Stimulated activated CD4-positive, alpha-beta T cell treated with anti-CD3 and anti-CD28 coated beads, Interleukin-1b, Interleukin-23, amount 100 ng/mL, for 24 hours (primary cell): ENCODE measurements around the gene RRAD.

ENCODE experiments used
- DNase-seq, 4 experiments: peaks; one replicate each; pipeline ENCODE4 v3.0.0-alpha.2; 2020; ENCODE audit warnings: low read depth in 4 of 4, low spot score in 1 of 4

The RRAD gene

GRCh38 chr16:66917741-66918140 lies 7.6 kb downstream of the RRAD start:
- no peak for DNase-seq

- DNase-seq: no peak
Observed at GRCh38 chr16:66916518-66916917, 8.8 kb downstream of the RRAD start.

GRCh38 chr16:66915041-66915440 lies 10.3 kb downstream of the RRAD start:
- DNase-seq: no peak

- no peak for DNase-seq
Observed at GRCh38 chr16:66914541-66914940, 10.8 kb downstream of the RRAD start.

GRCh38 chr16:66913711-66914110 lies 11.6 kb downstream of the RRAD start:
- no peak for DNase-seq

- no peak for DNase-seq
Observed at GRCh38 chr16:66913081-66913480, 12.3 kb downstream of the RRAD start.

- no peak for DNase-seq
Observed at GRCh38 chr16:66911801-66912200, 13.5 kb downstream of the RRAD start.

- DNase-seq: no peak
Observed at GRCh38 chr16:66911112-66911511, 14.2 kb downstream of the RRAD start.

- DNase-seq: no peak
Observed at GRCh38 chr16:66910175-66910940, 15.0 kb downstream of the RRAD start.

- no peak for DNase-seq
Observed at GRCh38 chr16:66908762-66909559, 16.4 kb downstream of the RRAD start.

GRCh38 chr16:66908116-66908515 lies 17.2 kb downstream of the RRAD start:
- no peak for DNase-seq

GRCh38 chr16:66906916-66907836 lies 18.2 kb downstream of the RRAD start:
- DNase-seq: no peak

- DNase-seq: peak in 1 of 4 experiments; percentile 34
Observed at GRCh38 chr16:66905633-66906539, 19.4 kb downstream of the RRAD start.

- no peak for DNase-seq
Observed at GRCh38 chr16:66904846-66905632, 20.3 kb downstream of the RRAD start.

- no peak for DNase-seq
Observed at GRCh38 chr16:66904428-66904845, 20.9 kb downstream of the RRAD start.

GRCh38 chr16:66903544-66904427 lies 21.5 kb downstream of the RRAD start:
- no peak for DNase-seq

- no peak for DNase-seq
Observed at GRCh38 chr16:66902648-66903543, 22.4 kb downstream of the RRAD start.

- DNase-seq: no peak
Observed at GRCh38 chr16:66901626-66902025, 23.7 kb downstream of the RRAD start.
